Measurements from ENCODE around the gene SETBP1. TPM values are rescaled to one million over a fixed set of nuclear protein-coding genes. Genes with fewer than 3 reads are reported as not detected.

The SETBP1 gene
- polyA plus RNA-seq, 12 donors, result 11.4 to 21.8 (median 17.3) TPM; not detected in 1

GRCh38 chr18:44900627-44901026 is 219.9 kb downstream of the SETBP1 start:
- DNase-seq, result no peak

- no peak for DNase-seq
Measured at GRCh38 chr18:44901283-44901682, 220.6 kb downstream of the SETBP1 start.

- no peak for DNase-seq
Measured at GRCh38 chr18:44903327-44903726, 222.6 kb downstream of the SETBP1 start.

GRCh38 chr18:44904768-44905167 is 224.1 kb downstream of the SETBP1 start:
- no peak for DNase-seq

- DNase-seq, result no peak
Measured at GRCh38 chr18:44909191-44909719, 228.6 kb downstream of the SETBP1 start.

- DNase-seq, result no peak
Measured at GRCh38 chr18:44911260-44911659, 230.6 kb downstream of the SETBP1 start.

- DNase-seq, result no peak
Measured at GRCh38 chr18:44911773-44912172, 231.1 kb downstream of the SETBP1 start.

- no peak for DNase-seq
Measured at GRCh38 chr18:44912740-44913478, 232.2 kb downstream of the SETBP1 start.

- no peak for DNase-seq
Measured at GRCh38 chr18:44914028-44914427, 233.3 kb downstream of the SETBP1 start.

- DNase-seq, result no peak
Measured at GRCh38 chr18:44915213-44915612, 234.5 kb downstream of the SETBP1 start.

- no peak for DNase-seq
Measured at GRCh38 chr18:44915661-44916060, 235.0 kb downstream of the SETBP1 start.

- DNase-seq, result no peak
Measured at GRCh38 chr18:44916429-44917207, 235.9 kb downstream of the SETBP1 start.

- no peak for DNase-seq
Measured at GRCh38 chr18:44917216-44918141, 236.8 kb downstream of the SETBP1 start.

GRCh38 chr18:44918142-44918476 is 237.4 kb downstream of the SETBP1 start:
- DNase-seq, result no peak

- DNase-seq, result no peak
Measured at GRCh38 chr18:44920441-44920840, 239.8 kb downstream of the SETBP1 start.

GRCh38 chr18:44921974-44922373 is 241.3 kb downstream of the SETBP1 start:
- DNase-seq, result no peak

GRCh38 chr18:44922968-44923367 is 242.3 kb downstream of the SETBP1 start:
- DNase-seq, result no peak

GRCh38 chr18:44924785-44925499 is 244.3 kb downstream of the SETBP1 start:
- DNase-seq, result peak; percentile 18

GRCh38 chr18:44927127-44927849 is 246.6 kb downstream of the SETBP1 start:
- DNase-seq, result no peak

GRCh38 chr18:44934901-44935300 is 254.2 kb downstream of the SETBP1 start:
- no peak for DNase-seq

GRCh38 chr18:44935455-44935854 is 254.8 kb downstream of the SETBP1 start:
- DNase-seq, result no peak
